ENCODE measurements around the gene HMSD.

DNA sequence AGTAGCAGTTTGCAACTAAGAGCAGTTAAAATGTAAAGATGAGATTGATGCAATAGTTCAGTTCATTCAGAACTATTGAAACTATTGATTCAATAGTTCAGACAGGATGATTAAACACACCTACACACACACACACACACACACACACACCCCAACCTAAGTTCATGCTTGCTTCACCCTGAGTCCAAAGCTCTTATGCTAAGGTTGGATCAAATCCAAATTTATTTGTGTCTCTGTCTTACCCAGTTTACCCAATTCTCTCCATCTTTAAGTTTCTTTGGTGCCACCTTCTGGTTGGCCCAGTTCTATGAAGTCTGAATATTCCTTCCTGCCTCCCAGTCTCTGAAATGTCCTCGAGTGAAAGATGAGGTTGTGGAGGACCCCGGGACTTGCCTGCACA, 25.9 kb downstream of the HMSD start:
- TF ChIP-seq, protein P1, sequence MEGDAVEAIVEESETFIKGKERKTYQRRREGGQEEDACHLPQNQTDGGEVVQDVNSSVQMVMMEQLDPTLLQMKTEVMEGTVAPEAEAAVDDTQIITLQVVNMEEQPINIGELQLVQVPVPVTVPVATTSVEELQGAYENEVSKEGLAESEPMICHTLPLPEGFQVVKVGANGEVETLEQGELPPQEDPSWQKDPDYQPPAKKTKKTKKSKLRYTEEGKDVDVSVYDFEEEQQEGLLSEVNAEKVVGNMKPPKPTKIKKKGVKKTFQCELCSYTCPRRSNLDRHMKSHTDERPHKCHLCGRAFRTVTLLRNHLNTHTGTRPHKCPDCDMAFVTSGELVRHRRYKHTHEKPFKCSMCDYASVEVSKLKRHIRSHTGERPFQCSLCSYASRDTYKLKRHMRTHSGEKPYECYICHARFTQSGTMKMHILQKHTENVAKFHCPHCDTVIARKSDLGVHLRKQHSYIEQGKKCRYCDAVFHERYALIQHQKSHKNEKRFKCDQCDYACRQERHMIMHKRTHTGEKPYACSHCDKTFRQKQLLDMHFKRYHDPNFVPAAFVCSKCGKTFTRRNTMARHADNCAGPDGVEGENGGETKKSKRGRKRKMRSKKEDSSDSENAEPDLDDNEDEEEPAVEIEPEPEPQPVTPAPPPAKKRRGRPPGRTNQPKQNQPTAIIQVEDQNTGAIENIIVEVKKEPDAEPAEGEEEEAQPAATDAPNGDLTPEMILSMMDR (IDR thresholded peaks at IDR 0.05): peak in 2 of 6 experiments; percentile 21 to 28
- TF ChIP-seq POLR2A (IDR thresholded peaks at IDR 0.05): no peak
